ENCODE measurements around the gene ACBD3. TPM values are rescaled to one million over a fixed set of nuclear protein-coding genes. Genes with fewer than 3 reads are reported as not detected.

The ACBD3 gene
- polyA plus RNA-seq, 1 experiment = 22.8 TPM

DNA sequence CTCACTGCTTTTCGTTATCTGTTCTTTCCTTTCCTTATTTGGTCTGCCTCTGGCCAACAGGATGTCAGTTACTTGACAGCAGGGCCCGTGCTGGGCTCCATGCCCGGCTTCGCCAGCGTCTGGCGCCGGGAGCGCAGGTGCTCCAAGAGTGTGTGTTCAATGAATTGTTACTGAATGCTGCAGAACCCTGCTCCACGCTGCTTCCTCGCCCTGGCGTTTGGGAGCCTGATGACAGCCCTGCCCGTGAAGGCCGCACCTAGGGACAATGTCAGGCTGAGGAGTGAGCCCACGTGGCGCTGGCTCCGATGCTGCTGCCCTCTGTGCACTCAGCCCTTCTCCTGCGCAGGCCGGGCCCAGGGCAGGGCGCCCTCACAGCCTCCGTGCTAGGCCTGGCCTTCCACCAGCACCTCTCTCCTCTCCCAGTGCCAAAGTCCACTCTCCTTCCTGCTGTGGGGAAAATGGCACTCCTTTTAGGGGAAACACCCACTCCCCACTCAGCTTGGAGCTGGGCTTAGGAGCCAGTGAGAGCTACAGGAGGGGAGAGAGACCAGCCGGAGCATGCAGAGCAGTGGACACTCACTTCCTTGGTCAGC is 51.4 kb downstream of the ACBD3 start:
- no peak overlapping the region for H3K4me3 ChIP-seq (ENCODE audit: low read depth, low read length)
- ChIA-PET POLR2A (no interaction called here), CTCF (interaction anchor here (4.0 kb wide), 1 partner anchor 11 kb away, joined by 35 read pairs; no protein-coding TSS in a partner anchor)
- H3K27me3 ChIP-seq (ENCODE audit: control insufficient read depth, insufficient read depth, low read length) = 0 out of 2 replicates have a peak, but pooled peaks cover 2% of the 10 kb centered on the region
- no peak for DNase-seq (ENCODE audit: low read depth)
- H3K36me3 ChIP-seq (ENCODE audit: control insufficient read depth, insufficient read depth, low read length) = no peaks in the 10 kb centered on the region
- TF ChIP-seq, protein P1, sequence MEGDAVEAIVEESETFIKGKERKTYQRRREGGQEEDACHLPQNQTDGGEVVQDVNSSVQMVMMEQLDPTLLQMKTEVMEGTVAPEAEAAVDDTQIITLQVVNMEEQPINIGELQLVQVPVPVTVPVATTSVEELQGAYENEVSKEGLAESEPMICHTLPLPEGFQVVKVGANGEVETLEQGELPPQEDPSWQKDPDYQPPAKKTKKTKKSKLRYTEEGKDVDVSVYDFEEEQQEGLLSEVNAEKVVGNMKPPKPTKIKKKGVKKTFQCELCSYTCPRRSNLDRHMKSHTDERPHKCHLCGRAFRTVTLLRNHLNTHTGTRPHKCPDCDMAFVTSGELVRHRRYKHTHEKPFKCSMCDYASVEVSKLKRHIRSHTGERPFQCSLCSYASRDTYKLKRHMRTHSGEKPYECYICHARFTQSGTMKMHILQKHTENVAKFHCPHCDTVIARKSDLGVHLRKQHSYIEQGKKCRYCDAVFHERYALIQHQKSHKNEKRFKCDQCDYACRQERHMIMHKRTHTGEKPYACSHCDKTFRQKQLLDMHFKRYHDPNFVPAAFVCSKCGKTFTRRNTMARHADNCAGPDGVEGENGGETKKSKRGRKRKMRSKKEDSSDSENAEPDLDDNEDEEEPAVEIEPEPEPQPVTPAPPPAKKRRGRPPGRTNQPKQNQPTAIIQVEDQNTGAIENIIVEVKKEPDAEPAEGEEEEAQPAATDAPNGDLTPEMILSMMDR (IDR thresholded peaks at IDR 0.05; ENCODE audit: insufficient read depth, low read depth, low read length) = no peak

DNA sequence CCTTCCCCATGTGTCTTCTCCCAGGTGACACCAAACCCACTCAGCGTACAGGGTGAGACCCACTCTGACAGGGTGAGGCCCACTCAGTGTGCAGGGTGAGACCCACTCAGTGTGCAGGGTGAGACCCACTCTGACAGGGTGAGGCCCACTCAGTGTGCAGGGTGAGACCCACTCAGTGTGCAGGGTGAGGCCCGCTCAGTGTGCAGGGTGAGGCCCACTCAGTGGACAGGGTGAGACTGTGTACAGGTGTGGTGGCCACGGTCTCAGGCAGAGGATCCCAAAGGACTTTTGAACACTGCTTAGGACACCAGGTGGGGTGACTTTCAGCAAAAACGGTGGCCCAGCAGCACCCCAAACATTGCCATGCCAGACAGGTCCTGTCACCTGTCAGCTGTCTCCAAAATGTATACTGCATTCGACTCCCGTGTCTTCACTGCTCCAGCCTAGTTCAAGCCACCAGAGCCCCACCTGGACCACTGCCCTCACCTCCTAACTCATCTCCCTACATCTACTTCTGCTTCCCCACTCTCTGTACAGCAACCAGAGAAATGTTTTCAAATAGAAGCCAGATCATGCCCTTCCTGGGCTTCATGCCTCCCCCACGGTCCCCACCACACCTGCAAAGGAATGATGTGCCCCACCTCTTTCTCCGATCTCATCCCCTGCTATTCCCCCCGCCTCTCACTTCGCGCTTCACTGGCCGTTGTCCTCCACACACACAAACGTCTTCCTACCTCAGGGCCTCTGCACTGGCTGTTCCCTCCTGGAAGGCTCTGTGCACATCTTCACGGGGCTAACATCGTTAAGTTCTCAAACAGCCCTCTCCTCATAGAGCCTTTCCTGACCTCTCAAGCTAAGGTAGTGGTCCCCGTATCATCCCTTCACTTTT is 52.1 kb downstream of the ACBD3 start:
- Histone ChIP-seq H3K36me3 (ENCODE audit: control insufficient read depth, insufficient read depth, low read length) (no peaks in the 10 kb centered on the region), H3K27me3 (ENCODE audit: control insufficient read depth, insufficient read depth, low read length) (0 out of 2 replicates have a peak, but pooled peaks cover 2% of the 10 kb centered on the region), H3K4me3 (ENCODE audit: low read depth, low read length) (no peak overlapping the region)
- ChIA-PET POLR2A (no interaction called here), CTCF (interaction anchor here (4.0 kb wide), 1 partner anchor 10 kb away, joined by 35 read pairs; no protein-coding TSS in a partner anchor)
- no peak for DNase-seq (ENCODE audit: low read depth)
- TF ChIP-seq, protein P1 (IDR thresholded peaks at IDR 0.05; ENCODE audit: insufficient read depth, low read depth, low read length) = no peak

DNA sequence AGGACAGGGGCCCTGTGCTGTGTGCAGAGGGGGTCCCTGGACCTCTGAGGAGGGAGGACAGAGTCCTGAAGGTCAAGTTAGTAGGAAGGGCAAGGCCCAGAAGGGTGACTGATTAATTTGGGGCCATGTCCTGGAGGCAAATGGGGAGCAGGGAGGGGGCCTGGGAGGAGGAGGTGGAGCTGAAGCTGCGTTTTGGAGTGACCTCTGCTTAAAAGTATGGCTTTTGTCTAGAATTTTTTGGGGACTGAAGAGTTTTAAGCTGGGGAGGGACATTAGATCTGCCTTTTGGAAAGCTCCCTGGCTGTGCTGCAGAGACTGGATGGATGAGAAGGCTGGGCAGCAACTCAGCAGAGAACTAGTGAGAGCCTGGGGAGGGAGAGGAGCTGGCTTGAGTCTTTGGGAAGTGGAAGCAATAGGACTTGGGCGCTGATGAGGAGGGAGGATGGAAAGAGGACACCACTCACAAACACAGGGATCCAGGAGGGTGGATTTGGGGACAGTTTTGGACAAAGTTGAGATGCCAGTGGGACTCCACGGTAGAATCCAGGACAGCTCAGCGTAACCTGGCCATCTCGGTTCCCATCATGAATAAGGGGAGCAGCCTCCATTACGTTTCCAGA is 52.9 kb downstream of the ACBD3 start:
- Histone ChIP-seq H3K36me3 (ENCODE audit: control insufficient read depth, insufficient read depth, low read length) (no peaks in the 10 kb centered on the region), H3K27me3 (ENCODE audit: control insufficient read depth, insufficient read depth, low read length) (0 out of 2 replicates have a peak, but pooled peaks cover 2% of the 10 kb centered on the region), H3K4me3 (ENCODE audit: low read depth, low read length) (no peak overlapping the region)
- ChIA-PET POLR2A (no interaction called here), CTCF (interaction anchor here (1.2 to 4.0 kb wide), 2 partner anchors 9 to 13 kb away, joined by 3 to 35 read pairs; no protein-coding TSS in a partner anchor)
- DNase-seq (ENCODE audit: low read depth) = no peak
- TF ChIP-seq, protein P1 (IDR thresholded peaks at IDR 0.05; ENCODE audit: insufficient read depth, low read depth, low read length) = no peak

DNA sequence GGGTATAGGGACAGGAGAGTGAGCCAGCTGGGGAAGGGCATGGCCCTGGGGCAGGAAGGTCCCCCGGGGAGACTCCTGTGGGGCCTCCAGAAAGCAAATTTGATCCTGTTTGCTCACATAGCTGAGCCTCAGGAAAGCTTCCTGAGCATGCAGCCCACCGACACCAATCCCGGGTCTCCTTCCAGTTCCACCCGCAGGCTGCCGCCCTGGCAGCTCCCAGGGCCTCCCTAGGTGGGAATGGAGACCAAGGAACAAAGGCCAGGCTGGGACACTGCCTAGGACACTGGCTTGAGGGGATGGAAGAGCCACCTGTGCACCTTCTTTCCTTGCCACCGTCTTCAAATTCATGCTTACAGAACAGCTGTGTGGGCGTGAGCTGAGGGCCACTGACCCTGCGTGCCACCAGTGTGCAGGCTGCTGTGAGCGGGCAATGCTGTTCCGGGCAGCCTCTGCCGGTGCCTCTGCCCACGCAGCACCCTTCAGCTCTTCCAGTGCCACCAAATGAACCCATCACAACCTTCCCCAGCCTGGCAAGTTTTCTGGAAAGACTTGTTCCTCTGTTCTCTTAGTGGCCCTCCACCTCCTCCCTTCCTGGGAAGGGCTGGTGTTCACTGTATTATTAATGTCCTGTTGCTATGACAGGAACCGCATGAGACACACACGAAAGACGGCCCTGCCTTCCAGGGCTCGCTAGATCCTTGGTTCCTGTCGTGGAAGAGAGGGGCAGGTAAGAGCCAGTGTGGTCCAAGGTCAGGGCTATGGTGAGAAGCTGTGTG is 53.6 kb downstream of the ACBD3 start:
- POLR2A ChIA-PET = no interaction called here
- no peak for DNase-seq (ENCODE audit: low read depth)
- Histone ChIP-seq H3K4me3 (ENCODE audit: low read depth, low read length) (no peak overlapping the region), H3K27me3 (ENCODE audit: control insufficient read depth, insufficient read depth, low read length) (0 out of 2 replicates have a peak, but pooled peaks cover 2% of the 10 kb centered on the region), H3K36me3 (ENCODE audit: control insufficient read depth, insufficient read depth, low read length) (no peaks in the 10 kb centered on the region)
- CTCF ChIA-PET = interaction anchor here (1.2 to 4.0 kb wide), 3 partner anchors 8 to 17 kb away, joined by 3 to 35 read pairs (median 3); no protein-coding TSS in a partner anchor
- TF ChIP-seq, protein P1 (IDR thresholded peaks at IDR 0.05; ENCODE audit: insufficient read depth, low read depth, low read length) = no peak

Measured in BJ (cell line).